GOT3 (cell line): ENCODE data around the gene PTGER4.
A peak's percentile ranks its signal among the peaks of the same experiment; 100 is the strongest.

Experiments used
- DNase-seq: peaks from one replicate; lab custom pipeline; 2025; ENCODE audit warnings: mixed read lengths; lab: John Stamatoyannopoulos, UW

PTGER4 gene

GRCh38 chr5:40669606-40670390 is 9.9 kb upstream of the PTGER4 start:
- DNase-seq: no peak

GRCh38 chr5:40672425-40672824 is 7.3 kb upstream of the PTGER4 start:
- DNase-seq: no peak

GRCh38 chr5:40674661-40675235 is 5.0 kb upstream of the PTGER4 start:
- no peak for DNase-seq

GRCh38 chr5:40675396-40676133 is 4.2 kb upstream of the PTGER4 start:
- DNase-seq: no peak

- no peak for DNase-seq
Observed at GRCh38 chr5:40676613-40677343, 2.9 kb upstream of the PTGER4 start.

- no peak for DNase-seq
Observed at GRCh38 chr5:40677456-40677855, 2.3 kb upstream of the PTGER4 start.

- no peak for DNase-seq
Observed at GRCh38 chr5:40678026-40678425, 1.7 kb upstream of the PTGER4 start.

- DNase-seq: no peak
Observed at GRCh38 chr5:40678460-40679147, 1.1 kb upstream of the PTGER4 start.

GRCh38 chr5:40679148-40679912 is 385 bp upstream of the PTGER4 start:
- peak; percentile 65 for DNase-seq

GRCh38 chr5:40680741-40681362 is 1.1 kb downstream of the PTGER4 start:
- no peak for DNase-seq

- no peak for DNase-seq
Observed at GRCh38 chr5:40681363-40682153, 1.8 kb downstream of the PTGER4 start.

- DNase-seq: no peak
Observed at GRCh38 chr5:40682154-40683017, 2.7 kb downstream of the PTGER4 start.

GRCh38 chr5:40683305-40683704 is 3.6 kb downstream of the PTGER4 start:
- no peak for DNase-seq

- DNase-seq: no peak
Observed at GRCh38 chr5:40685193-40685592, 5.5 kb downstream of the PTGER4 start.

- no peak for DNase-seq
Observed at GRCh38 chr5:40685976-40686486, 6.3 kb downstream of the PTGER4 start.

GRCh38 chr5:40687321-40687720 is 7.6 kb downstream of the PTGER4 start:
- DNase-seq: no peak

GRCh38 chr5:40688127-40688761 is 8.5 kb downstream of the PTGER4 start:
- no peak for DNase-seq

- DNase-seq: no peak
Observed at GRCh38 chr5:40688996-40689395, 9.3 kb downstream of the PTGER4 start.
